Endothelial cell of umbilical vein (primary cell): ENCODE measurements around the gene ITGB1. TPM values are rescaled to one million over a fixed set of nuclear protein-coding genes. Genes with fewer than 3 reads are reported as not detected.

Experiments
- BruUV-seq: library from RNA; stranded (reverse); fragments of 400-500 nt; replicated peaks from 2 replicates; lab custom pipeline; 2021; lab: Mats Ljungman, UMichigan
- CTCF ChIA-PET: fragments of 300-600, 350-600 bp; sonication (Branson Sonifier 250); formaldehyde crosslinking; loops from one replicate; lab custom pipeline; 2021; ENCODE audit warnings: antibody characterized with exemption, inconsistent platforms; lab: Charles Lee
- POLR2A ChIA-PET: fragments of 300-600, 350-600 bp; sonication (Branson Sonifier 250); formaldehyde crosslinking; loops from one replicate; lab custom pipeline; 2021; ENCODE audit warnings: antibody characterized with exemption, inconsistent platforms; lab: Charles Lee
- DNase-seq: peaks from one replicate; pipeline ENCODE4 v3.0.0-alpha.2; 2011; ENCODE audit warnings: low read depth, low spot score
- FAIRE-seq: peaks from 2 replicates; lab custom pipeline; 2011; peaks lifted over from hg19 to GRCh38; lab: Jason Lieb, UNC
- H2AFZ ChIP-seq: 2 replicates; pipeline ENCODE4 v1.6.0; 2012; ENCODE audit warnings: low read depth, low read length, control low read depth, inconsistent platforms
- H3K27ac ChIP-seq: 2 replicates; pipeline ENCODE4 v1.5.1; 2011; ENCODE audit warnings: low read depth, mild to moderate bottlenecking, control low read depth, low read length, moderate library complexity; ENCODE audit not compliant: insufficient read depth
- H3K27me3 ChIP-seq, 2 experiments: 2 replicates each; pipeline versions ENCODE4 v1.6.0 to v1.6.1; 2011; ENCODE audit warnings: low read length in 2 of 2, mixed read lengths in 1 of 2; ENCODE audit not compliant: control insufficient read depth in 2 of 2, insufficient read depth in 2 of 2
- H3K36me3 ChIP-seq, 2 experiments: 2 replicates in 1 of 2; 3 replicates in 1 of 2; pipeline ENCODE4 v1.5.1; 2011; ENCODE audit warnings: low read length in 2 of 2, mild to moderate bottlenecking in 1 of 2, moderate library complexity in 1 of 2; ENCODE audit not compliant: control insufficient read depth in 2 of 2, insufficient read depth in 2 of 2; ENCODE audit errors: extremely low read depth in 1 of 2
- H3K4me1 ChIP-seq: 3 replicates; pipeline ENCODE4 v1.5.1; 2011; ENCODE audit warnings: mild to moderate bottlenecking, low read length; ENCODE audit not compliant: control insufficient read depth, insufficient read depth; ENCODE audit errors: extremely low read depth
- H3K4me2 ChIP-seq: 2 replicates; pipeline ENCODE4 v1.6.1; 2011; ENCODE audit warnings: low read length, control low read depth, mixed read lengths; ENCODE audit not compliant: insufficient read depth
- H3K4me3 ChIP-seq, 3 experiments: fragments of 200-600 bp in 1 of 3; sonication (generic), shearing (Covaris generic) in 1 of 3; replicated peaks in 1 of 3; 2 replicates each; pipeline ENCODE4 v1.5.1; 2011 to 2016; ENCODE audit warnings: control low read depth in 3 of 3, low read length in 3 of 3, mild to moderate bottlenecking in 2 of 3, inconsistent platforms in 1 of 3, low read depth in 1 of 3, moderate library complexity in 1 of 3; ENCODE audit not compliant: insufficient read depth in 1 of 3
- H3K79me2 ChIP-seq: 2 replicates; pipeline ENCODE4 v1.6.0; 2012; ENCODE audit warnings: low read length, inconsistent platforms; ENCODE audit not compliant: control insufficient read depth, insufficient read depth
- H3K9ac ChIP-seq: replicated peaks from 2 replicates; pipeline ENCODE3; 2011; ENCODE audit warnings: low read length, control low read depth; ENCODE audit not compliant: insufficient read depth; ENCODE audit errors: extremely low read depth
- H3K9me1 ChIP-seq: replicated peaks from 3 replicates; pipeline ENCODE4 v1.6.0; 2011; ENCODE audit warnings: mild to moderate bottlenecking, low read length; ENCODE audit not compliant: control insufficient read depth, insufficient read depth; ENCODE audit errors: extremely low read depth
- H3K9me3 ChIP-seq: replicated peaks from 2 replicates; pipeline ENCODE4 v1.5.1; 2012; ENCODE audit warnings: low read length, inconsistent platforms; ENCODE audit not compliant: control insufficient read depth, insufficient read depth
- H4K20me1 ChIP-seq: replicated peaks from 2 replicates; pipeline ENCODE3; 2011; ENCODE audit warnings: mild to moderate bottlenecking, low read length; ENCODE audit not compliant: control insufficient read depth, insufficient read depth; ENCODE audit errors: extremely low read depth
- EZH2 ChIP-seq: IDR thresholded peaks from 2 replicates; pipeline ENCODE4 v1.6.1; 2012; ENCODE audit warnings: borderline replicate concordance, low read depth, mild to moderate bottlenecking, moderate library complexity, low read length, inconsistent platforms; ENCODE audit not compliant: severe bottlenecking
- FOS ChIP-seq: IDR thresholded peaks from 2 replicates; pipeline ENCODE4 v1.6.1; 2011; ENCODE audit warnings: mild to moderate bottlenecking, low read length, moderate library complexity, borderline replicate concordance; ENCODE audit not compliant: insufficient read depth
- GATA2 ChIP-seq: IDR thresholded peaks from 2 replicates; pipeline ENCODE4 v1.7.0; 2011; ENCODE audit warnings: low read depth, mild to moderate bottlenecking, moderate library complexity, mixed read lengths, low read length; ENCODE audit not compliant: insufficient read length, insufficient read depth
- MYC ChIP-seq: IDR thresholded peaks from one replicate; pipeline ENCODE4 v1.6.1; 2011; ENCODE audit warnings: mild to moderate bottlenecking, low read depth, low read length
- POLR2A ChIP-seq: IDR thresholded peaks from 2 replicates; pipeline ENCODE4 v1.6.1; 2012; ENCODE audit warnings: low read depth, mild to moderate bottlenecking, control low read depth, low read length
- POLR2AphosphoS5 ChIP-seq: IDR thresholded peaks from 2 replicates; pipeline ENCODE4 v1.6.1; 2012; ENCODE audit warnings: low read depth, mild to moderate bottlenecking, control low read depth, low read length, moderate library complexity; ENCODE audit not compliant: insufficient read depth
- dilution Hi-C: fragments of 300-500 bp; cut with MboI; formaldehyde crosslinking; loops from one replicate; pipeline ENCODE4 v1.15.0; 2019; ENCODE audit warnings: low sequenced_read_pairs; ENCODE audit not compliant: extremely low pct_ligation_motif_present
- intact Hi-C: fragments of 100-400 bp; cut with micrococcal nuclease; formaldehyde crosslinking; loops from one replicate; pipeline ENCODE4 v1.10.0; 2022
- polyA plus RNA-seq, 4 experiments: library from polyadenylated mRNA; depleted of rRNA in 3 of 4; stranded (reverse) in 3 of 4; unstranded in 1 of 4; fragments of >200 nt; gene quantifications; 2 replicates each; pipeline versions ENCODE4 v1.2.1 to v1.2.3, GENCODE V29; 2011 to 2012; ENCODE audit warnings: missing spikeins in 1 of 4
- total RNA-seq: library from RNA; stranded (reverse); gene quantifications from 2 replicates; pipeline ENCODE4 v1.2.3, GENCODE V29; 2021

Gene ITGB1
- total and polyA plus RNA-seq, 2 donors (not counting 3 experiments of a cell fraction or from before 2014, with no cell fraction given), result 424 to 1,147 TPM

DNA sequence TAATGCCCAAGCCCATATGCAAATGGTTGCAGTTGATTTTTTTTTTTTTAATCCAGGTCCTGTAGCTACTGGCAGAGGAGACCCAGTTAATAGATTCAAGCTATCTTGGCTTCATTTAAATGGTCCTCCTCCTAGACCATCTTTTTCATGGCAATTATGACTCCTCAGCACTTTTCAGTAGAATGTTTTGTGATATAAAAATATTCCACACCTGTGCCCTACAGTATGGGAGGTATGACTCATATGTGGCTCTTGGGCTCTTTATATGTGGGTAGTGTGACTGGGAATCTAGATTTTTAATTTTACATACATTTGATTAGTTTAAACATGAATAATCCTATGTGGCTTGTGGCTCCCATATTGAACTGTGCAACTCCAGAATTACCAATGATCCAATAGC lies 80.1 kb downstream of the ITGB1 start:
- ChIA-PET CTCF (interaction anchor here (0.9 to 1.1 kb wide), 3 partner anchors 10 to 131 kb away, joined by 3 to 5 read pairs (median 3); no protein-coding TSS in a partner anchor), POLR2A (no interaction called here)
- H3K79me2 ChIP-seq, result no peaks in the 10 kb centered on the region
- H3K9ac ChIP-seq, result no peak overlapping the region
- no peaks in the 10 kb centered on the region for H3K9me3 ChIP-seq
- no peak overlapping the region for H3K27ac ChIP-seq
- H2AFZ ChIP-seq, result no peak overlapping the region
- dilution Hi-C loops (no loop called here), intact Hi-C loops (no loop called here)
- no peaks in the 10 kb centered on the region for H3K9me1 ChIP-seq
- H4K20me1 ChIP-seq, result no peaks in the 10 kb centered on the region
- DNase-seq, result no peak
- H3K4me2 ChIP-seq, result no peak overlapping the region
- H3K4me3 ChIP-seq, result no peak overlapping the region
- H3K36me3 ChIP-seq, result no peaks in the 10 kb centered on the region
- no peak for FAIRE-seq
- BruUV-seq, result no TSS peak
- no peaks in the 10 kb centered on the region for H3K4me1 ChIP-seq
- no peak for TF ChIP-seq FOS
- TF ChIP-seq GATA2, result no peak
- H3K27me3 ChIP-seq, result no peaks in the 10 kb centered on the region

DNA sequence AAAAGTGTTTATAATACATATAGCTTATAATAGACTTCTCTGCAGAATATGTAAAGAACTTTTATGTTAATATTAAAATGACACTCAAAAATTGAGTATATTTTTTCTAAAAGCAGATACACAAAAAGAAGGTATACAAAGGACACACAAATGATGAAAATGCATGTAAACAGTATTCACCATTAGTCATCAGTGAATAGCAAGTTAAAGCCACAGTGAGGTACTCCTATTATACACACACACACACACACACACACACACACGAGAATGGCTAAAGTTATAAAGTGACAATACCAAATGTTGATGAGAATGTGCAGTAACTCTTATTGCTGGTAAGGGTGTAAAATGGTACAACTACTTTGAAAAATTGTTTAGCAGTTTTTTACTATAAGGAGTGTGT lies 92.9 kb downstream of the ITGB1 start:
- Histone ChIP-seq H3K36me3 (no peaks in the 10 kb centered on the region), H4K20me1 (no peaks in the 10 kb centered on the region), H3K9me1 (no peaks in the 10 kb centered on the region), H3K9ac (no peak overlapping the region), H3K79me2 (no peaks in the 10 kb centered on the region), H2AFZ (no peak overlapping the region), H3K27me3 (no peaks in the 10 kb centered on the region), H3K4me3 (no peak overlapping the region), H3K9me3 (no peaks in the 10 kb centered on the region), H3K27ac (no peak overlapping the region), H3K4me1 (no peaks in the 10 kb centered on the region), H3K4me2 (no peak overlapping the region)
- ChIA-PET POLR2A (no interaction called here), CTCF (interaction anchor here (1.6 kb wide), 1 partner anchor 18 kb away, joined by 5 read pairs; no protein-coding TSS in a partner anchor)
- dilution Hi-C loops (no loop called here), intact Hi-C loops (no loop called here)
- no peak for FAIRE-seq
- no peak for TF ChIP-seq GATA2
- TF ChIP-seq EZH2, result no peak
- TF ChIP-seq MYC, result no peak
- TF ChIP-seq POLR2A, result no peak
- no peak for TF ChIP-seq POLR2AphosphoS5
- DNase-seq, result no peak
- no TSS peak for BruUV-seq
